Testis (tissue), 2 donors: ENCODE measurements around the gene APOD.
"Not testable (repeated sequence)": the region's sequence is repeated elsewhere in the genome, so short reads cannot be mapped to it uniquely, and the experiment has no call there.

Experiments
- CTCF ChIP-seq, 3 experiments: fragments of 450-650 bp in 2 of 3; fragments of 200-600 bp in 1 of 3; sonication (generic) in 1 of 3; IDR thresholded peaks; one replicate each; pipeline ENCODE4 v1.5.1; 2016 to 2019; ENCODE audit warnings: antibody characterized with exemption in 3 of 3, mild to moderate bottlenecking in 2 of 3, moderate library complexity in 1 of 3
- POLR2A ChIP-seq: fragments of 450-650 bp; IDR thresholded peaks from one replicate; pipeline ENCODE4 v1.6.1; 2017; ENCODE audit warnings: antibody characterized with exemption, mild to moderate bottlenecking, moderate library complexity

DNA sequence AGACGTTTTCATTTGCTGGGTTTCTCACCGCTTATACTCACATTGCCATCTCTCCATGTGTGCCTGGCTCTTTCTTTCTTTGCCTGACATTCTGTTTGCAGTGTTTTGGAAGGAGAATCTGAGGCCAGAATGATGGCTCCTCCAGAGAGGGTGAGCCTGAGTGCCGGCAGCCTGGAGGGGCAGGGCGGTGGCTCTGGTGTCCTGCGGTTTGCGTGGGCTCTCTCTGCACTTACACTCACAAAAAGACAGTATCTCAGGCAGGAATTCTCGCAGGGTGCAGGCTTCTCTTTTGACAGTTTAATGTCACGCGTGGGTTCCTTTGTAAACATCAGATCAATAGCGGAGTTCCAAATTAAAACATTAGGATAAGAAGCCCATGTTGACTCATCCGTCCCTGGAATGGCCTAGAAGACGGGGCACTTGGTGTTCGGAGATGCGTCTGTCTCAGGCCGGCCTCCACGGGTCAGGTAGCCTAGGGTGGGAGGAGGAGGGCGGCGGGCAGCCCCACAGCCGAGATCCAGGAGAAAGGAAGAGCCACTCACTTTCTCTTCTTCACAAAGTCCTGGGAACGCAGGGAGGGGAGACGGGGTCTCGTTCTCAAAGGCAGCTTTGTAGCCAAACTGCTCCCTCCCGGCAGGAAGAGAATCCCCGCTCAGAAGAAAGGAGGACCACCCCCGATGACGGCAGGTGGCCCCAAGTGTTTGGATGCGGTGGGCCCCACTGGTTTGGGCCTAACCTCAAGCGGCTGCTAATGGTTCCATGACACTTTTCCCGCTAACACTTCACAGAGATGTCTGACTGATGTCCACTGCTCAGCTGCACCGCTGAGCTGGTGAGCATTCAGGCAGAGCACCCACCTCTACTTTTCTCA lies 44.0 kb upstream of the APOD start:
- TF ChIP-seq CTCF (IDR thresholded peaks at IDR 0.05); POLR2A: not testable (repeated sequence)
